ENCODE measurements around the gene DNAI7.
A peak's percentile ranks its signal among the peaks of the same experiment; 100 is the strongest.

Gene DNAI7

DNA sequence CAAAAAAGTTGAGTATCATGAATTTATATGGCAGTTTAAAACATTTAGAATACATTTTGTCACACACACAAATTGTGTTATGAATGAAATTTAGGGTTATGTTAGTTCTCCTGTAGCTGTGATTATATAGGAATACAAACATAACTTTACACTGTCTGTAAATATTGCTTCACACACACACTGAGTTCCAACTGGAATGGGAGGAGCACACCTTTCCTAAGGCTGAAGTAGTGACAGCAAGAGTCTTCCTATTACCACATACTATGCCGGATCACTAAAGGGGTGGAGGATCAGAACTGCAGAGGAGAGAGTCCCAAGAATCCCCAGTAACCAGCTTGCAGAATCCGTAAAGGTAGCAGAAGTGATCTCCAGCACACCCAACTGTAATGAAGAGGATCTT, 63.7 kb downstream of the DNAI7 start:
- H3K36me3 Mint-ChIP-seq (ENCODE audit: low read depth): no peaks in the 10 kb centered on the region
- H3K27me3 Mint-ChIP-seq: no peaks in the 10 kb centered on the region
- DNase-seq (no peak), ATAC-seq (no peak)
- H3K4me1 Mint-ChIP-seq: no peaks in the 10 kb centered on the region
- no peaks in the 10 kb centered on the region for H3K9me3 Mint-ChIP-seq
- H3K4me3 Mint-ChIP-seq: no peak overlapping the region
- H3K27ac Mint-ChIP-seq: no peak overlapping the region

DNA sequence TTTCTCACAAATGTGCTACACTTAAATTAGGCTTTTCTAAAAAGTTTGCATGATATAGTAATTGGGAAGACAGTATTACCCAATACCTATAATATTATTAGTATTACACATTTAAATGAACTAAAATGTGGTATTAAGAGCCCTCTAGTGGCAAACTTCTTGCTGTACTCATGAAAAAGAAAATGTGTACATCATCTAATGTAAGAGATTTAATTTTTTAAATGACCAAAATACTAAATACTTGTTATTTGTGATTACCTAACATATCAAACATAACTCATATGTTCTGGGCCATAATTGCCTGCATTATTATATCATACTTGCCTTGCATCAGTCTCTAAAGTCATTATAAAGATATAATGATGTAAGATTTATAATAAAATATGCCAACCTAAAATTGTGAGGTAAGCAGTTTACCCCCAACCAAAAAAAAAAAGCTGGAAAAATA, 64.2 kb downstream of the DNAI7 start:
- H3K4me3 Mint-ChIP-seq: no peak overlapping the region
- no peaks in the 10 kb centered on the region for H3K27me3 Mint-ChIP-seq
- H3K4me1 Mint-ChIP-seq: no peaks in the 10 kb centered on the region
- ATAC-seq (no peak), DNase-seq (no peak)
- H3K27ac Mint-ChIP-seq: no peak overlapping the region
- H3K9me3 Mint-ChIP-seq: no peaks in the 10 kb centered on the region
- no peaks in the 10 kb centered on the region for H3K36me3 Mint-ChIP-seq (ENCODE audit: low read depth)

GRCh38 chr12:25126746-25127145, 68.2 kb downstream of the DNAI7 start:
- Mint-ChIP-seq H3K27ac (no peak overlapping the region), H3K9me3 (no peaks in the 10 kb centered on the region), H3K36me3 (ENCODE audit: low read depth) (no peaks in the 10 kb centered on the region), H3K4me1 (peaks cover 2% of the 10 kb centered on the region), H3K4me3 (no peak overlapping the region), H3K27me3 (no peaks in the 10 kb centered on the region)
- ATAC-seq (no peak), DNase-seq (no peak)

- peaks cover 4% of the 10 kb centered on the region for H3K4me1 Mint-ChIP-seq
- ATAC-seq (no peak), DNase-seq (no peak)
- H3K27ac Mint-ChIP-seq: no peak overlapping the region
- H3K27me3 Mint-ChIP-seq: no peaks in the 10 kb centered on the region
- no peaks in the 10 kb centered on the region for H3K9me3 Mint-ChIP-seq
- H3K4me3 Mint-ChIP-seq: no peak overlapping the region
- no peaks in the 10 kb centered on the region for H3K36me3 Mint-ChIP-seq (ENCODE audit: low read depth)
Observed at GRCh38 chr12:25126101-25126500, 68.9 kb downstream of the DNAI7 start.

DNA sequence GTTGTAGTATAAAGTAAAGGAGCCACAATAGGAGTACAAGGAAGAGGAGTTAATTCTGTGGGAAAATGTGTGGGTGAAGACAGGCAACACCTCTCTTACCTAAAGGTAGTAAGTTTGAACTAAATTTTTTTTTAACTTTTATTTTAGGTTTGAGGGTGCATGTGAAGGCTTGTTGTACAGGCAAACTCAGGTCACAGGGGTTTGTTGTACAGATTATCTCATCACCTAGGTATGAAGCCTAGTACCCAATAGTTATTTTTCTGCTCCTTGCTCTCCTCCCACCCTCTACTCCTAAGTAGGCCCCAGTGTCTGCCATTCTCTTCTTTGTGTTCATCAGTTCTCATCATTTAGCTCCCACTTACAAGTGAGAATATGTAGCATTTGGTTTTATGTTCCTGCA, 70.5 kb downstream of the DNAI7 start:
- Mint-ChIP-seq H3K4me1 (peaks cover 4% of the 10 kb centered on the region), H3K27ac (no peak overlapping the region), H3K9me3 (no peaks in the 10 kb centered on the region), H3K36me3 (ENCODE audit: low read depth) (no peaks in the 10 kb centered on the region), H3K27me3 (no peaks in the 10 kb centered on the region), H3K4me3 (no peak overlapping the region)
- ATAC-seq (no peak), DNase-seq (no peak)

GRCh38 chr12:25123126-25123525, 71.8 kb downstream of the DNAI7 start:
- DNase-seq (no peak), ATAC-seq (no peak)
- Mint-ChIP-seq H3K4me3 (no peak overlapping the region), H3K4me1 (peaks cover 4% of the 10 kb centered on the region), H3K9me3 (no peaks in the 10 kb centered on the region), H3K27ac (no peak overlapping the region), H3K27me3 (no peaks in the 10 kb centered on the region), H3K36me3 (ENCODE audit: low read depth) (no peaks in the 10 kb centered on the region)

GRCh38 chr12:25121916-25122315, 73.0 kb downstream of the DNAI7 start:
- H3K27me3 Mint-ChIP-seq: no peaks in the 10 kb centered on the region

DNA sequence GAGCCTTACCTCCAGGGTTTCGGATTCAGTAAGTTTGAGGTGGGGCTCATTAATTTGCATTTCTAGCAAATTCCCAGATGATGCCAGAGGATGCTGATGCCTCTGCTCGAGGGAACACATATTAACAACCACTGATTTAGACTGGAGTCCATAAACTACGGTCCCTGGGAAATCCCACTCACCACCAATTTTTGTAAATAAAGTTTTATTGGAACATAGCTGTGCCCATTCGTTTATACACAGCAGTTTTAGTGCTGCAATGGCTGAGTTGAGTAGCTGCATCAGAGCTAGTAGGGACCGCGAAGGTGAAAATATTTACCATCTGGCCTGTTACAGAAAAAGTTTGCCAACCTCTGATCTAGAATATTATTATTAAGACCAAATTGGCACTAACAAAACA, 73.8 kb downstream of the DNAI7 start:
- H3K4me3 Mint-ChIP-seq: no peak overlapping the region
- no peaks in the 10 kb centered on the region for H3K36me3 Mint-ChIP-seq (ENCODE audit: low read depth)

More at GRCh38 chr12:25121916-25122315, 73.0 kb downstream of the DNAI7 start:
- peak; percentile 71 for ATAC-seq
- Mint-ChIP-seq H3K36me3 (ENCODE audit: low read depth) (no peaks in the 10 kb centered on the region), H3K9me3 (no peaks in the 10 kb centered on the region), H3K27ac (no peak overlapping the region), H3K4me3 (no peak overlapping the region), H3K4me1 (peaks cover 4% of the 10 kb centered on the region)
- DNase-seq: no peak

DNA sequence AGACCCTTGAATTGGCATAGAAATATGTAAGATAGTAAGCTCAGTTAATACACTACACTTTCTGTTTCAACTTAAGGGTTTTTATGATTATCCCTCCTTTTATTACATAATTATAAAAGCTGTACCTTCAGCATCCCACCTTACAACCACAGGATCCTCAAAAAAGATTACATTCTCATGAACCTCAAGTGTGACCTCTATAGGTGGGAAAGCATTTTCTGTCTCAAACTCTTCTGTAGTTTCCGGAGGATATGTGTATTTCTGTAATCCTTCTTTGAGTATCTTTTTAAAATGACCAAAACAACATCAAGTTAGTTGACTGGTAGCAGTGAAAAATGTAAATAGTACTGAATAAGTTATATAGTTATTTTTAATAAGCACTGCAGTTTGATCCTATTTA, 75.9 kb downstream of the DNAI7 start:
- no peak overlapping the region for H3K4me3 Mint-ChIP-seq
- H3K4me1 Mint-ChIP-seq: peaks cover 4% of the 10 kb centered on the region
- no peaks in the 10 kb centered on the region for H3K27me3 Mint-ChIP-seq
- no peaks in the 10 kb centered on the region for H3K36me3 Mint-ChIP-seq (ENCODE audit: low read depth)
- DNase-seq (no peak), ATAC-seq (no peak)
- H3K9me3 Mint-ChIP-seq: no peaks in the 10 kb centered on the region
- H3K27ac Mint-ChIP-seq: no peak overlapping the region

More for the DNA sequence above, 73.8 kb downstream of the DNAI7 start:
- no peak overlapping the region for H3K27ac Mint-ChIP-seq
- peaks cover 4% of the 10 kb centered on the region for H3K4me1 Mint-ChIP-seq
- no peaks in the 10 kb centered on the region for H3K27me3 Mint-ChIP-seq
- no peak for ATAC-seq
- no peak for DNase-seq
- H3K9me3 Mint-ChIP-seq: no peaks in the 10 kb centered on the region

DNA sequence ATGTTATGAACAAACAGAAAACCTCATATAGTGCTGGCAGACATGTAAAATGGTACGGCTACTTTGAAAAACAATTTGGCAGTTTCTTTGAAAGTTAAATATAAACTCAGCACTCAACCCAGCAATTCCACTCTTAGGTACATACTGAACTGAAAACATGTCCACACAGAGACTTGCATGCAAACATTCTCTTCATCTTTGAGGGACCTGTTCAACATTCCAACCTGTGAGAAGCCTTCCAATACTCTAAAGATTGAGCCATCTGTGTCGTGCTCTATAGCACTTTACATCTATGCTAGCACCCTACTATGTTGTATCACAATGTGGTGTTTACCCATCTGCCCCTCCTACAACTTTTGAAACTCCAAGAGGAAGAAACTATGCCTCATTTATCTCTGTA, 79.3 kb downstream of the DNAI7 start:
- H3K27me3 Mint-ChIP-seq: no peaks in the 10 kb centered on the region
- no peaks in the 10 kb centered on the region for H3K36me3 Mint-ChIP-seq (ENCODE audit: low read depth)
- DNase-seq (no peak), ATAC-seq (no peak)
- H3K27ac Mint-ChIP-seq: no peak overlapping the region
- H3K9me3 Mint-ChIP-seq: no peaks in the 10 kb centered on the region
- H3K4me1 Mint-ChIP-seq: no peaks in the 10 kb centered on the region
- H3K4me3 Mint-ChIP-seq: no peak overlapping the region

DNA sequence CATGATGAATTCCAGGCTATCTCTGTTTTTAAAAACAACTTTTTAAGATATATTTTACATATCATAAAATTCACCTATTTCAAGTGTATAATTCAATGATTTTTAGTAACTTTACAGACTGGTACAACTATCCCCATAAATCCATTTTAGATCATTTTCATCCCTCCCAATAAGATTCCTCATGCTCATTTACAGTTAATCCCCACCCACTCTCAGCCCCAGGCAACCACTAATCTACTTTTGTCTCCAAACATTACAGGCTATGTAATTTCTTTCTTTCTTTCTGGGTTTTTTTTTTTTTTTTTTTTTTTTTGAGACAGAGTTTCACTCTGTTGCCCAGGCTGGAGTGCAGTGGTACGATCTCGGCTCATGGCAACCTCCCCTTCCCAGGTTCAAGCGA, 81.3 kb downstream of the DNAI7 start:
- DNase-seq: no peak
- no peak for ATAC-seq
- H3K27me3 Mint-ChIP-seq: no peaks in the 10 kb centered on the region
- H3K9me3 Mint-ChIP-seq: no peaks in the 10 kb centered on the region
- peaks cover 13% of the 10 kb centered on the region for H3K36me3 Mint-ChIP-seq (ENCODE audit: low read depth)
- no peak overlapping the region for H3K4me3 Mint-ChIP-seq
- H3K4me1 Mint-ChIP-seq: no peaks in the 10 kb centered on the region
- H3K27ac Mint-ChIP-seq: no peak overlapping the region

DNA sequence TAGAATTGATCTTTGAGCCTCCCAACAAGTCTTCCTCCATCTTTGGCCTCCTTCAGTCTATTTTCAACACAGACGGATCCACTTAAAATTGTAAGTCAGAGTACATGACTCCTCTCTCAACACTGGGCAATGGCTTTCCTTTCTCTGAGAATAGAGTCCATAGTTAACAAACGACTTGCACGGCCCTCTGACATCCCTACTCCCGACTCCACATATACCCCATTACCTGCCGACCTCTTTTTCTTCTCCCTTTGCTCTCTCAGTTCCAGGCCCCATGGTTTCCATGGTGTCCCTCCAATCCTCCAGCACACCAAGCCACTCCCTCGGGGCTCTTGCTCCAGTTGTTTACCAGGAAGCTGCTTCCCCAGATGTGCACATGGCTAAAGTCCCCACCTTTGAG, 84.7 kb downstream of the DNAI7 start:
- no peak for ATAC-seq
- H3K27ac Mint-ChIP-seq: no peak overlapping the region
- no peak overlapping the region for H3K4me3 Mint-ChIP-seq
- no peaks in the 10 kb centered on the region for H3K4me1 Mint-ChIP-seq
- DNase-seq: no peak
- H3K27me3 Mint-ChIP-seq: no peaks in the 10 kb centered on the region
- peaks cover 28% of the 10 kb centered on the region for H3K36me3 Mint-ChIP-seq (ENCODE audit: low read depth)
- no peaks in the 10 kb centered on the region for H3K9me3 Mint-ChIP-seq

- Mint-ChIP-seq H3K27me3 (no peaks in the 10 kb centered on the region), H3K27ac (no peak overlapping the region), H3K4me1 (no peaks in the 10 kb centered on the region), H3K4me3 (no peak overlapping the region), H3K9me3 (no peaks in the 10 kb centered on the region), H3K36me3 (ENCODE audit: low read depth) (peaks cover 33% of the 10 kb centered on the region)
- DNase-seq (no peak), ATAC-seq (no peak)
Observed at GRCh38 chr12:25107920-25108319, 87.0 kb downstream of the DNAI7 start.

GRCh38 chr12:25106818-25107217, 88.1 kb downstream of the DNAI7 start:
- Mint-ChIP-seq H3K9me3 (no peaks in the 10 kb centered on the region), H3K4me1 (no peaks in the 10 kb centered on the region), H3K4me3 (no peak overlapping the region), H3K36me3 (ENCODE audit: low read depth) (peaks cover 39% of the 10 kb centered on the region), H3K27me3 (no peaks in the 10 kb centered on the region), H3K27ac (no peak overlapping the region)
- no peak for DNase-seq
- ATAC-seq: no peak

GRCh38 chr12:25102402-25102801, 92.6 kb downstream of the DNAI7 start:
- no peak overlapping the region for H3K27ac Mint-ChIP-seq
- H3K4me1 Mint-ChIP-seq: peaks cover 9% of the 10 kb centered on the region
- DNase-seq: no peak
- no peak overlapping the region for H3K4me3 Mint-ChIP-seq
- H3K27me3 Mint-ChIP-seq: no peaks in the 10 kb centered on the region
- no peaks in the 10 kb centered on the region for H3K9me3 Mint-ChIP-seq
- ATAC-seq: no peak
- peaks cover 24% of the 10 kb centered on the region for H3K36me3 Mint-ChIP-seq (ENCODE audit: low read depth)

DNA sequence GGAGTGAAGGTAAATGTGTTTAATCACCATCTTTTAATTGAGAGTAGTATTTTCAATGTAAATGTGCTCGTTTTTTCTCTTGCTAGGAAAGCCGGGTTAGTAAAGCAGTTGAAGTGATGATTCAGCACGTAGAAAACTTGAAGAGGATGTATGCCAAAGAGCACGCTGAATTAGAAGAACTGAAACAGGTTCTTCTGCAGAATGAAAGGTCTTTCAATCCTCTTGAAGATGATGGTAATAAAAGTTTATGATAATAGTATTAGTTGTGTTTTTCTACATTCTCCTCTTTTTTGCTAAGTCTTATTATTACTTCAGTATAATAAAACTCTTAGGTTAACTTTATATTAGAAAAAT, 93.9 kb downstream of the DNAI7 start:
- ATAC-seq: no peak
- Mint-ChIP-seq H3K27me3 (no peaks in the 10 kb centered on the region), H3K36me3 (ENCODE audit: low read depth) (peaks cover 19% of the 10 kb centered on the region), H3K27ac (peak overlapping the region; percentile 15), H3K4me1 (peaks cover 9% of the 10 kb centered on the region), H3K4me3 (no peak overlapping the region), H3K9me3 (no peaks in the 10 kb centered on the region)
- DNase-seq: no peak

Data from activated naive CD8-positive, alpha-beta T cell treated with anti-CD3 and anti-CD28 coated beads, Interleukin-2, amount 50 U/mL, for 24 hours (primary cell).